Esophagus muscularis mucosa (tissue), 3 donors: ENCODE measurements around the gene RAB4A.
A peak's percentile ranks its signal among the peaks of the same experiment; 100 is the strongest.

ENCODE experiments used
- CTCF ChIP-seq, 3 experiments: fragments of 200-600 bp in 2 of 3; fragments of 450-650 bp in 1 of 3; sonication (generic) in 2 of 3; IDR thresholded peaks; one replicate each; pipeline ENCODE4 v1.5.1; 2017 to 2019; ENCODE audit warnings: antibody characterized with exemption in 3 of 3, mild to moderate bottlenecking in 2 of 3, moderate library complexity in 1 of 3
- POLR2A ChIP-seq: fragments of 450-650 bp; IDR thresholded peaks from one replicate; pipeline ENCODE4 v1.6.1; 2017; ENCODE audit warnings: antibody characterized with exemption, moderate library complexity, mild to moderate bottlenecking, low read depth
- POLR2AphosphoS5 ChIP-seq, 2 donors: sonication (generic); formaldehyde crosslinking; IDR thresholded peaks; one replicate each; pipeline ENCODE4 v1.6.1; 2017; ENCODE audit warnings: antibody characterized with exemption in 2 of 2

- TF ChIP-seq POLR2AphosphoS5 (IDR thresholded peaks at IDR 0.05): no peak
- no peak for TF ChIP-seq POLR2A
- TF ChIP-seq CTCF (IDR thresholded peaks at IDR 0.05): peak in 2 of 3 experiments; percentile 9 to 21
Observed at GRCh38 chr1:229231754-229232119, 39.2 kb upstream of the RAB4A start.
